Medulla oblongata (tissue), 1 donor: Measurements from ENCODE around the gene C2CD2.

Source experiments
- DNase-seq: peaks from one replicate; pipeline ENCODE4 v3.0.0-alpha.2; 2015; ENCODE audit errors: extremely low spot score

The C2CD2 gene

GRCh38 chr21:41914358-41914757, 39.5 kb downstream of the C2CD2 start:
- no peak for DNase-seq

- no peak for DNase-seq
Observed at GRCh38 chr21:41913230-41913629, 40.6 kb downstream of the C2CD2 start.

DNA sequence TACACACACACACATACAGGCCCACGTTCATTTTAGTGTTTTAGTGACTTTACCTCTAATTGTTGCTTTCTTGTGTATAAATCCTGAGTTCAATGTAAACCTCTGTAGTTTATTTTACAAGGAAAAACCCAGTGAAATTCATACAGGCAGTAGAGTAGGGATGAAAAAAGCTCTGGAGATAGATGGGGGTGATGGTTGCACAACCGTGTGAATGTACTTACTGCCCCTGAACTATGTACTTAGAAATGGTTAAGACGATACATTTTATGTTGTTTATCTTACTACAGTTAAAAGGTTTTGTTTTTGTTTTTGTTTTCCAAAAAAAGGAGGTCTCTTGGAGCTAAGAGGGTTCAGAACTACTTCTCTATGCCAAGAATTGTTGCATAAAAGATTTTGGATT, 45.0 kb downstream of the C2CD2 start:
- no peak for DNase-seq

DNA sequence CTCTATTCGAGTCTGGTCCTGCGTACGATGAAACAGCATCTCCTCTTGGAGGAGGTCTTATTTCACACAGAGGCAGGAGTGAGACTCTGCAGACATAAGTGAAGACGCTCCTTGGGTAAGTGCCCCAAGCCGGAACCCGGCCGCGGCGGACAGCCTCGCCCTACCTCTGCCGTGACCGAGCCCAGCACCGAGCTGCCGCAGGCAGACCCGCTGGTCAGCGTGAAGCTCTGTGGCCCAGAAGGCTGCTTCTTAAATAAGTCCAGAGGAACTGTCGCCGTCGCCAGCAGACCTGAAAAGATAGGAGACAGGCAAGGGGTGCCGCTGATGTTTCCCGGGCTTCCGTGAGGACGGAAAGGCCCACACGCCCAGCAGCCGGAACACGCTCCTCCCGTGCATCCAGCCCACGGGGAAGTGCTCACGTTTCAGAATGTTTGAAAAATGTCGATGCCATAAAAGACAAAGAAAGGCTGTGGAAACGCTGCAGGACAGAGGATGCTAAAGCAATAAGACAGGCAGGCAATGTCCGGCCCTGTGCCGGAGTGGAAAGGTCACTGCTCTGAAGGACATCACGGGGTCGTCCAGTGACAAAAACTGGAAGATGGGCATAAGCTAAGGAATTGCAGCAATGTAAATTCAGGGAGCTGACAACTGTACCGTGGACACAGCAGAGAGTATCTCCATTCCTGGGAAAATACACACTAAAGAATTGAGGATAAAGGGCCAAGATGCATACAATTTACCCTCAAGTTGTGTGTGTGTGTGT, 46.1 kb downstream of the C2CD2 start:
- DNase-seq, result no peak

- no peak for DNase-seq
Observed at GRCh38 chr21:41906770-41907169, 47.0 kb downstream of the C2CD2 start.

GRCh38 chr21:41903559-41904351, 50.1 kb downstream of the C2CD2 start:
- no peak for DNase-seq

- no peak for DNase-seq
Observed at GRCh38 chr21:41902946-41903345, 50.9 kb downstream of the C2CD2 start.

DNA sequence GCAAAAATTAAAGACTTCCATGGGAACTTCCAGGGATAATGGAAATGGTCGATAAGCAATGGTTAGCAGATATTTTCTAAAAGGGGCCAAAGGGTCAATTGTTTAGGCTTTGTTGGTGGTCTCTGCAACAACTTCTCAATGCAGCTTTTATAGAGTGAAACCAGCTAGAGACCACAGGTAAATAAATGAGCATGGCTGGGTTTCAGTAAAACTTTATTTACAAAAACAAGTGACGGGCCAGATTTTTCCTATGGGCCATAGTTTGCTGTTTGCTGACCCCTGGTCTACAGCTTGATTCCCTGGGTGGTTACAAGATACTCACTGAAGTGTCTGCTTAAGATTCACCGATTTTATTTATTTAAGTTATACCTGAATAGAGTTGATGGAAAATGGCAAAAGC, 52.0 kb downstream of the C2CD2 start:
- DNase-seq, result no peak

DNA sequence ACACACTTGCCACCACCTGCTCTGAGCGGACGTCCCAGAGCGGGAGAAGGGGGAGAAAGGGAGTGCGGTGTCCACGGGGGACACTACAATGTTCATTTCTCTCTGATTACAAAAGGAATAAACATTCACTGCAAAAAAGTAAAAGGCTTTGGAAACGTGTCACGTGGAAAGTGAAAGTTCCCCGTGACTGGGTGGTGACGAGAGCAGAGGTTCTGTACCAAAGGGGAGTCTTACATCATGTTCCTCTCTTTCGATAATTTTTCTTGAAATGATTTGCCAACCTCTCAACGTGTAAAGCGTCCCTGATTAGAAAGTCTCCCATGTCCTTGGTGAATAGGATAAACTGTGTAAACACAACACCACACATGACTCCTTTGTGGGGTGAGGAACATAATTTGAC, 52.7 kb downstream of the C2CD2 start:
- DNase-seq, result no peak

GRCh38 chr21:41900401-41900800, 53.4 kb downstream of the C2CD2 start:
- no peak for DNase-seq

GRCh38 chr21:41899426-41900202, 54.2 kb downstream of the C2CD2 start:
- no peak for DNase-seq

DNA sequence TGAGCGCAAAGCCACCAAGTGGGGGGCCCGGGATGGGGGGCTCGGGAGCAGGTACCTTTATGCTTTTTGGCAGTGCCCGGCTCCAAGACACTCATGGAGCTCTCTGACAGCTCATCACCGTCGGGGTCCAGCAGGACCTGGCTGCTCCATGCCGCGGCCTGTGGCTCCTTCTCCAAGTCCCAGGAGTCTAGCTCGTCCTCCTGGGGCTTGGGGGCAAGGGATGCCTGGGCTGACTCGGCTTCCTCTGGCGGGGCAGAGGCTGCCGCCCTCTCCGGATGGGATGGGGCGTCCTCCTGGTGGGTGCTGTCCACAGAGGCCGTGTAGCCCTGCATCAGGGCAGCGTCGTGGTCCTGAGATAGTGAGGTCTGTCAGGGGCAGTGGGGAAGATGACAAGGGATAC, 54.8 kb downstream of the C2CD2 start:
- no peak for DNase-seq

GRCh38 chr21:41897700-41898099, 56.1 kb downstream of the C2CD2 start:
- DNase-seq, result no peak

GRCh38 chr21:41897047-41897669, 56.7 kb downstream of the C2CD2 start:
- no peak for DNase-seq

DNA sequence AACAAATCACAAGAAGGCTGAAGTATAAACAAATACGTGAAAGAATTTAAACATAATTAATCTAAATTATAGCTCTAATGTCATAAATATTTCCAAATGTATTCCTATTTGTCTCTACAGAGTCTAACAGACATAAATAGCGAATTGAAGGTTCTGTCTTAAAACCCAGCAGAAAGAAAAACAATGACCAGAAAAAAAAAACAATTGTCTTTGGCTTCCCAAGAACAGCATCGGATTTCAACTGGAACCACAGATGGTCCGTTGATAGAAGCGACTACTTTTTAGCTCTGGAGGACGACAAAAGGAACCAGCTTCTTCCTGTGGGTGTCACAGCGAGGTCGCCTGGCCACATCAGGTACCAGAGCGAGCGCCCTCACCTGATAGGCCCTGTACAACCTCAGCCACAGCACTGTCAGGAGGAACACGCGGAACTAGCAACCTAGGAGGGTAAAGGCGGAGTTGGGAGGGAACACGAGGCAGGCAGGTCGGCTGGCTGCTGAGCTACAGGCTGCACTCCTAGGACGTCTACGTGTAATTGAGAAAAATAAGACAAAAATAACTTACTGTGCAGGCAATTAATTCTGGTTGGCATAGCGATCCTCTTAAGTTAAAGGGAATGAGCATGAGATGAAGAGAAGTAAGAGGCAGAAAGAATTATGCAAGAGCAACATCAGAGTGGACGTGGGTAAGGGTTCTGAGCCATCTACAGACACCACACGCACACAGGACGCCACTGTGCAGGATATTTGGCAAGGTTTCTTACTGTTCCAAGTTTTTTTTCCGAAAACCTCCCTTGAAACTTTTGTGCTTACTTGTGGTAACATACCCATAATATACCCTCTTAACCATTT, 58.0 kb downstream of the C2CD2 start:
- no peak for DNase-seq

GRCh38 chr21:41894922-41895557, 58.8 kb downstream of the C2CD2 start:
- no peak for DNase-seq

DNA sequence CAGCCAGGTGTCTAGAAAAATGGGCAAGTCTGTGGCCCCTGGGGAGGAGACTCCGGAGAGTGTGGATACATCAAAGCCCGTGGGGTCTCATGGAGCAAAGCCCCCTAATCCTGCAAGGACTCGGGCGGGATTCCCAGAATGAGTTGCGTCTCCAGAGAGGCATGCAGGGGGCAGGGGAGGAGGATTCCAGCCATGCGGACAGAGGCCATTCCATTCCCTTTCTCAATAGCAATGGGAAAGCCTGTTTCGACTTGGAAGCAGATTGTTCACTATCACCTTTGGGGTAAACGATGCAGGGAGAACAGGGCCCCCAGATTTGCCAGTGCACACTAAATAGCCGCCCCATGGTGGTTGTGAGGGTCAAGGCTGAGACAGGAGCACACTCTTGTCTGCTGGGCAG, 59.3 kb downstream of the C2CD2 start:
- no peak for DNase-seq

GRCh38 chr21:41892726-41893125, 61.1 kb downstream of the C2CD2 start:
- no peak for DNase-seq

GRCh38 chr21:41891132-41891531, 62.7 kb downstream of the C2CD2 start:
- no peak for DNase-seq

DNA sequence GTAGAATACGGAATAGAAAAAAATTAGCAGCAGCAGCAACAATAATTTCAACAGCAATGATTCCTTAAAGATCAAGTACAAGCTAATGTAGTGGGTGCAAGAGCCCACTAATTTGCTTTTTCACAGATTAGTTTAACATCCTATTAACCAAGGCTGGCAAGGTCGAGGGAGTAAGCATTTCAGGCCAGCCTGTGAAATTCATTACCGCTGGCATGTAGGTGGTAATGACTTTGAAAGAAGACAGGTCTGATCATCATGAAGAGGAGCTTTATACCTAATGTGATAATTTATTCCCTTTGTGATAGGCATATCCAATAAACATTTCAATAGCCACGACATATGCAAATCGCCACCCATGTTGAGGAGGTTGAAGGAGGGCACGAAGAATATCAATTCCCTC, 63.5 kb downstream of the C2CD2 start:
- no peak for DNase-seq
